GM23338 (cell line): ENCODE data around the gene VPS8. TPM values are rescaled to one million over a fixed set of nuclear protein-coding genes. Genes with fewer than 3 reads are reported as not detected.

ENCODE experiments used
- ATAC-seq: fragments of 200-7000 bp; cut with Tn5 transposase; 3 replicates; pipeline ENCODE4 v1.9.1; 2020
- DNase-seq: peaks from one replicate; pipeline ENCODE4 v3.0.0-alpha.2; 2015; ENCODE audit warnings: low spot score
- H2AFZ ChIP-seq: fragments of 200-600 bp; sonication (generic); 2 replicates; pipeline ENCODE4 v1.8.0; 2016; ENCODE audit warnings: antibody characterized with exemption, mild to moderate bottlenecking, moderate library complexity
- H3F3A ChIP-seq: fragments of 200-600 bp; sonication (generic); replicated peaks from 2 replicates; pipeline ENCODE4 v1.8.0; 2017; ENCODE audit warnings: antibody characterized with exemption, mixed run types, low read depth
- H3K27ac ChIP-seq: fragments of 200-600 bp; sonication (generic); 2 replicates; pipeline ENCODE4 v1.6.1; 2016; ENCODE audit warnings: low read depth
- H3K27me3 ChIP-seq: fragments of 200-600 bp; sonication (generic); 2 replicates; pipeline ENCODE4 v1.8.0; 2016; ENCODE audit warnings: mild to moderate bottlenecking, mixed run types, moderate library complexity; ENCODE audit not compliant: insufficient read depth
- H3K36me3 ChIP-seq: fragments of 200-600 bp; sonication (generic); 2 replicates; pipeline ENCODE4 v1.8.0; 2016; ENCODE audit warnings: mild to moderate bottlenecking; ENCODE audit not compliant: insufficient read depth
- H3K4me1 ChIP-seq: fragments of 200-600 bp; sonication (generic); 2 replicates; pipeline ENCODE4 v1.8.0; 2016; ENCODE audit warnings: mild to moderate bottlenecking, moderate library complexity; ENCODE audit not compliant: insufficient read depth
- H3K4me2 ChIP-seq: fragments of 200-600 bp; sonication (generic); 2 replicates; pipeline ENCODE4 v1.7.1; 2017; ENCODE audit warnings: mixed run types
- H3K4me3 ChIP-seq: fragments of 200-600 bp; sonication (generic); 2 replicates; pipeline ENCODE4 v1.6.1; 2016; ENCODE audit warnings: mixed run types
- H3K79me2 ChIP-seq: fragments of 200-600 bp; sonication (generic); replicated peaks from 2 replicates; pipeline ENCODE4 v1.8.0; 2017; ENCODE audit warnings: mild to moderate bottlenecking; ENCODE audit not compliant: insufficient read depth
- H3K9me2 ChIP-seq: fragments of 200-600 bp; sonication (generic); 2 replicates; pipeline ENCODE4 v1.8.0; 2017; ENCODE audit not compliant: insufficient read depth
- H4K20me1 ChIP-seq: fragments of 200-600 bp; sonication (generic); replicated peaks from 2 replicates; pipeline ENCODE4 v1.8.0; 2017; ENCODE audit warnings: mild to moderate bottlenecking; ENCODE audit not compliant: insufficient read depth
- H3K27ac Mint-ChIP-seq: 2 replicates; pipeline ENCODE4 v1.8.0; 2020; ENCODE audit warnings: inconsistent platforms, mild to moderate bottlenecking, moderate library complexity, mixed read lengths
- H3K27me3 Mint-ChIP-seq: 3 replicates; pipeline ENCODE4 v1.8.0; 2022; ENCODE audit warnings: low read depth, mild to moderate bottlenecking, moderate library complexity, mixed read lengths, inconsistent platforms; ENCODE audit not compliant: insufficient read depth, poor library complexity
- H3K36me3 Mint-ChIP-seq: 3 replicates; pipeline ENCODE4 v1.8.0; 2021; ENCODE audit warnings: low read depth, mild to moderate bottlenecking, inconsistent platforms, moderate library complexity, mixed read lengths
- H3K4me1 Mint-ChIP-seq: 3 replicates; pipeline ENCODE4 v1.8.0; 2020; ENCODE audit warnings: mild to moderate bottlenecking, inconsistent platforms, mixed read lengths
- H3K4me3 Mint-ChIP-seq: 3 replicates; pipeline ENCODE4 v1.8.0; 2021; ENCODE audit warnings: moderate library complexity, mild to moderate bottlenecking, inconsistent platforms, mixed read lengths
- H3K9me3 Mint-ChIP-seq: 3 replicates; pipeline ENCODE4 v1.8.0; 2020; ENCODE audit warnings: moderate library complexity, mild to moderate bottlenecking, inconsistent platforms, mixed read lengths
- CREB1 ChIP-seq: fragments of 250-450 bp; sonication (Bioruptor Pico); IDR thresholded peaks from 2 replicates; pipeline ENCODE4 v1.5.0; 2020; ENCODE audit warnings: low read depth, mild to moderate bottlenecking, moderate library complexity
- CTCF ChIP-seq, 2 experiments: fragments of 200-600 bp in 1 of 2; sonication (generic) in 1 of 2; conservative IDR thresholded peaks; 2 replicates each; pipeline versions ENCODE4 v1.5.1 to v1.6.1; 2016 to 2017; ENCODE audit warnings: antibody characterized with exemption in 2 of 2, low read depth in 2 of 2, mild to moderate bottlenecking in 2 of 2, moderate library complexity in 1 of 2
- ETS1 ChIP-seq: IDR thresholded peaks from 2 replicates; pipeline ENCODE4 v1.6.1; 2016; ENCODE audit warnings: antibody characterized with exemption
- EZH2 ChIP-seq: fragments of 200-600 bp; sonication (generic); IDR thresholded peaks from one replicate; pipeline ENCODE4 v1.8.0; 2017; ENCODE audit warnings: antibody characterized with exemption, mild to moderate bottlenecking, low read depth; ENCODE audit not compliant: unreplicated experiment
- EZH2phosphoT487 ChIP-seq: fragments of 200-600 bp; sonication (generic); IDR thresholded peaks from one replicate; pipeline ENCODE4 v1.8.1; 2018; ENCODE audit warnings: antibody characterized with exemption; ENCODE audit not compliant: unreplicated experiment
- JUNB ChIP-seq: IDR thresholded peaks from one replicate; pipeline ENCODE4 v1.6.1; 2016; ENCODE audit warnings: antibody characterized with exemption; ENCODE audit not compliant: unreplicated experiment
- NANOG ChIP-seq: IDR thresholded peaks from 2 replicates; pipeline ENCODE4 v1.6.1; 2016; ENCODE audit warnings: antibody characterized with exemption, borderline replicate concordance
- POLR2AphosphoS5 ChIP-seq: IDR thresholded peaks from 2 replicates; pipeline ENCODE4 v1.6.1; 2016; ENCODE audit warnings: antibody characterized with exemption, low read depth
- REST ChIP-seq: IDR thresholded peaks from one replicate; pipeline ENCODE4 v1.6.1; 2018; ENCODE audit warnings: antibody characterized with exemption; ENCODE audit not compliant: unreplicated experiment
- STAT1 ChIP-seq: IDR thresholded peaks from one replicate; pipeline ENCODE4 v1.6.1; 2016; ENCODE audit warnings: antibody characterized with exemption; ENCODE audit not compliant: unreplicated experiment
- ZNF114 ChIP-seq: fragments of 250-450 bp; sonication (Bioruptor Pico); IDR thresholded peaks from 2 replicates; pipeline ENCODE4 v1.5.0; 2020; ENCODE audit warnings: mild to moderate bottlenecking, moderate library complexity
- ZNF331 ChIP-seq: fragments of 250-450 bp; sonication (Bioruptor Pico); IDR thresholded peaks from 2 replicates; pipeline ENCODE4 v1.5.0; 2020; ENCODE audit warnings: low read depth, mild to moderate bottlenecking, moderate library complexity
- ZNF462 ChIP-seq: fragments of 250-450 bp; sonication (Bioruptor Pico); IDR thresholded peaks from 2 replicates; pipeline ENCODE4 v1.5.0; 2020; ENCODE audit warnings: mild to moderate bottlenecking, moderate library complexity
- polyA plus RNA-seq: library from polyadenylated mRNA; unstranded; fragments of >200 nt; fragmentation: Nextera tagmentation; extraction: Ambion mirVana; gene quantifications from 2 replicates; pipeline ENCODE4 v1.2.1, GENCODE V29; 2016
- total RNA-seq: library from RNA; depleted of rRNA; stranded (reverse); fragments of >200 nt; shearing (Covaris generic); gene quantifications from 2 replicates; pipeline ENCODE4 v1.2.3, GENCODE V29; 2014

Gene VPS8
- total and polyA plus RNA-seq, 2 experiments from 2014 or later: 17.3 to 45.5 TPM

GRCh38 chr3:185030399-185030798, 218.4 kb downstream of the VPS8 start:
- no peak overlapping the region; the same call in 1 of the 2 replicates for H3K27ac Mint-ChIP-seq
- H3K36me3 Mint-ChIP-seq: peaks cover 17% of the 10 kb centered on the region; the same call in 2 of the 3 replicates
- Histone ChIP-seq H3F3A (no peaks in the 10 kb centered on the region), H3K4me3 (no peak overlapping the region), H4K20me1 (no peaks in the 10 kb centered on the region), H3K4me2 (no peak overlapping the region), H3K4me1 (no peaks in the 10 kb centered on the region), H3K36me3 (no peaks in the 10 kb centered on the region), H3K27ac (no peak overlapping the region), H3K79me2 (no peaks in the 10 kb centered on the region), H2AFZ (no peak overlapping the region), H3K27me3 (no peaks in the 10 kb centered on the region), H3K9me2 (no peaks in the 10 kb centered on the region)
- peaks cover 5% of the 10 kb centered on the region; the same call in 2 of the 3 replicates for H3K4me1 Mint-ChIP-seq
- ATAC-seq (no peak), DNase-seq (no peak)
- no peak overlapping the region for H3K4me3 Mint-ChIP-seq
- TF ChIP-seq ETS1 (no peak), ZNF331 (no peak), CREB1 (CRISPR knock-in tag) (no peak), EZH2 (no peak), ZNF114 (CRISPR knock-in tag) (no peak), ZNF462 (CRISPR knock-in tag) (no peak), REST (no peak), CTCF (conservative IDR thresholded peaks at IDR 0.05; ENCODE audit: low read depth in 2 of 2) (no peak), STAT1 (no peak), POLR2AphosphoS5 (no peak), JUNB (no peak), EZH2phosphoT487 (no peak), NANOG (no peak)
- H3K9me3 Mint-ChIP-seq: no peaks in the 10 kb centered on the region; the same call in 2 of the 3 replicates
- no peaks in the 10 kb centered on the region for H3K27me3 Mint-ChIP-seq
